A204.1 (cell line): ENCODE measurements around the gene ATCAY.
"Not testable (repeated sequence)": the region's sequence is repeated elsewhere in the genome, so short reads cannot be mapped to it uniquely, and the experiment has no call there.

Source experiments
- FAIRE-seq: peaks from 2 replicates; lab custom pipeline; 2012; peaks lifted over from hg19 to GRCh38; lab: Jason Lieb, UNC

ATCAY gene

DNA sequence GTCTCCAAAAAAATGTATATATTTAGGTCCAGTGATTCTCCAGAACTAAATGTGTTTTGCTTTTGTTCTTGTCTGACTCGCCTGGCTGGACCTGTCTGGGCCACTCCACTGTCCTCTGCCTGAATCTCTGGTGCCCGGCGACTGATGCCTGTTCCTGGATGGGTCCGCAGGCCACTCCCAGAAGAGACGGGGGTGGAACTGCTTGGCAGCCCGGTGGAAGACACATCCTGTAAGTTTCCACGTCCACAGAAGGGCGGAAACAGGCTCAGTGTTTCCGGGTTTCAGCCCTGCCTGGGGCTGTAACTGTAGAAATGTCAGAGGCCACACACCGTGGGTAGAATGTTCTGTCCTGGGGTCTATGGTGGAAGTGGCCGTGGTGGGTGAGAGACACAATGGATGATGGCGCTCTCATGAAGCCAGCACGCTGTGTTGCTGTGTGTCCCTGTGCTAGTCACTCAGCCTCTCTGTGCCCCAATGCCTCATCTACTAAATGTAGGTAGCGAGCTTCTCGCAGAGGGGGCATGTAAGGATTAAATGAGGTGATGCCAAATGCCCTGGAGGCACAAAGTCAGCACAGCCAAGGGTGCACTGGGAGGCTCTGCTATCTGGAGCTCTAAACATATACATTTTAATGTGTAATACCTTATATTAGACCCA is 22.0 kb downstream of the ATCAY start:
- FAIRE-seq, result no peak

GRCh38 chr19:3904233-3904632 is 23.7 kb downstream of the ATCAY start:
- no peak for FAIRE-seq

- no peak for FAIRE-seq
These were observed 27.3 kb downstream of the ATCAY start for GRCh38 chr19:3907626-3908265.

- FAIRE-seq, result no peak
These were observed 28.0 kb downstream of the ATCAY start for GRCh38 chr19:3908266-3909054.

- no peak for FAIRE-seq
These were observed 29.6 kb downstream of the ATCAY start for GRCh38 chr19:3910105-3910504.

DNA sequence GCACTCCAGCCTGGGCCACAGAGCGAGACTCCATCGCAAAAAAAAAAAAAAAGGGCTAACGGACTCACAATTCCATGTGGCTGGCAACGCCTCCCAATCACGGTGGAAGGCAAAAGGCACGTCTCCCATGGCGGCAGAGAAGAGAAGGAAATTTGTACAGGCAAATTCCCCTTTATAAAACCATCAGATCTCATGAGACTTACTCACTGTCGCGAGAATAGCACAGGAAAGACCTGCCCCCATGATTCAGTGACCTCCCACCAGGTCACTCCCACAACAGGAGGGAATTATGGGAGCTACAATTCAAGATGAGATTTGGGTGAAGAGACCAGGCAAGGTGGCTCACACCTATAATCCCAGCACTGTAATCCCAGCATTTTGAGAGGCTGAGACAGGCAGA is 33.7 kb downstream of the ATCAY start:
- FAIRE-seq, result no peak

GRCh38 chr19:3916033-3916432 is 35.5 kb downstream of the ATCAY start:
- FAIRE-seq, result no peak

GRCh38 chr19:3919793-3920192 is 39.3 kb downstream of the ATCAY start:
- FAIRE-seq, result no peak

DNA sequence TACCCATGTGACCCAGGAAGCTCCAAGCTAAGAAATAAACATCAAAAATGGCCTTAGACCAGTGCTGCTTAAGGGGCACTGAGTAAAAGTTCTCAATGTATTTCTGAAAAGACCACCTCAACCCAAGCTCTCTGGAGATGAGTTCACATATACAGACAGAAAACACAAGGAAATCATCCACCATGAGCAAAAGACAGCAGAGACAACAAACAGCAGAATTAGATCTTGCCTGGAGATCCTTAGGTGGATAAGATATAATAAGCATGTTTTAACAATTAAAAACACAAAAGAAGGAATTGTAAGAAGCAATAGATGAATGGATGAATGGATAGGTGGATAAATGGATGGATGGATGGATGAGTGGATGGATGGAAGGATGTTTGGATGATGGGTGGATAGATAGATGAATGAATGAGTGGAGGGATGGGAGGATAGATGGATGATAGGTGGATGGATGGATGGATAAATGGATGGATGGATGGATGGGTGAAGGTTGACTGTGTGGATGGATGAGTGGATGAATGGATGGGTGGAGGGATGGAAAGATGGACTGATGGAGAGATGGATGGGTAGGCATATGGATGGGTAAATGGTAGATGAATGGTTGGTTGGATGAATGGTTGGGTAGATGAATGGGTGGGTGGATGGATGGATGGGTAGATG is 42.7 kb downstream of the ATCAY start:
- FAIRE-seq, result no peak

- no peak for FAIRE-seq
These were observed 43.4 kb downstream of the ATCAY start for GRCh38 chr19:3923912-3924311.

GRCh38 chr19:3931041-3931440 is 50.6 kb downstream of the ATCAY start:
- FAIRE-seq, result no peak

- FAIRE-seq, result no peak
These were observed 52.7 kb downstream of the ATCAY start, which contains the start of gene NMRK2 for GRCh38 chr19:3932931-3933810. NMRK2 (plus strand) TSS chr19:3933069; CDS start chr19:3933672, 603 bp downstream.

- FAIRE-seq, result no peak
These were observed 56.3 kb downstream of the ATCAY start for GRCh38 chr19:3936506-3937442.

GRCh38 chr19:3938300-3938950 is 57.9 kb downstream of the ATCAY start:
- FAIRE-seq, result not testable (repeated sequence)

GRCh38 chr19:3942790-3943409 is 62.4 kb downstream of the ATCAY start:
- no peak for FAIRE-seq

DNA sequence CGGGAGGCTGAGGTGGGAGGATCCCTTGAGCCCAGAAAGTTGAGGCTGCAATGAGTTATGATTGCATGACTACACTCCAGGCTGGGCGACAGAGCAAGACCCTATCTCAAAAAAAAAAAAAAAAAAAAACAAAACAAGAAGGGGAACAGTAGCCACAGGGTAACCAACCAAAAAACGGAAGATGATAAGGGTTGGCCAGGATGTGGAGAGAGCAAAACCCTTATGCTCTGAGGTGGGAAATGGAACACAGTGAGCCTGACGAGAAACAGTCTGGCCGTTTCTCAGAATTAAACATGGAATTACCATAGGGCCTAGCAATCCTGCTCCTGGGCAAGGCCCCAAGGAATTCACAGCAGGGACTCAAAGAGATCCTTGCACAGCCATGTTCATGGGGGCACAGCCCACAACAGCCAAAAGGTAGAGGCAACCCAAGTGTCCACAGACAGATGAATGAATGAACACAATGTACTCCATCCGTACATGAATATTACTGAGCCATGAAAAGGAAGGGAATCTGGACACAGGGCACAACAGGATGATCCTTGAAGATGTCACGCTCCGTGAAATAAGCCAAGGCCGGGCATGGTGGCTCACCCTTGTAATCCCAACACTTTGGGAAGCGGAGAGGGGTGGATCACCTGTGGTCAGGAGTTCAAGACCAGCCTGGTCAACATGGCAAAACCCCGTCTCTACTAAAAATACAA is 63.7 kb downstream of the ATCAY start:
- FAIRE-seq, result no peak

DNA sequence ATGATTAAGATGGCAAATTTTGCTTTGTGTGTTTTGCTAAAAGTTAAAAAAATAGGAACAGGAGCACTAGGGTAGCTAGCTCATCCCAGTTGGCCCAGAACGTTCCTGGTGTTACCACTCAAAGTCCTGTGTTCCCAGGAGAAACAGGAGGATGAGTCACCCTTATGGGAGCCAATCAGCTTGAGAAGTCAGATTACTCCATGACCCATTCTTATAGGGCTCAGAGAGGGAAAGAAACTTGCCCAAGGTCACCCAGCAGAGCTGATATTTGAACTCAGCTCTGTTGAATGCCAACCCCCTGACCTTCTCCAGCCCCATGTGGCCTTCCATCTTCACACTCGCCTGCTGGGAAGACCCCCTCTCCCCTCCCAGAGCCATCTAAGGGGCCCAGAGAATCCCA is 65.4 kb downstream of the ATCAY start:
- FAIRE-seq, result no peak

GRCh38 chr19:3947316-3947933 is 66.9 kb downstream of the ATCAY start:
- FAIRE-seq, result not testable (repeated sequence)
